Measurements from ENCODE around the gene MSI2. TPM values are rescaled to one million over a fixed set of nuclear protein-coding genes. Genes with fewer than 3 reads are reported as not detected.

MSI2 gene
- total RNA-seq, 1 donor from 2014 or later = 140 TPM

DNA sequence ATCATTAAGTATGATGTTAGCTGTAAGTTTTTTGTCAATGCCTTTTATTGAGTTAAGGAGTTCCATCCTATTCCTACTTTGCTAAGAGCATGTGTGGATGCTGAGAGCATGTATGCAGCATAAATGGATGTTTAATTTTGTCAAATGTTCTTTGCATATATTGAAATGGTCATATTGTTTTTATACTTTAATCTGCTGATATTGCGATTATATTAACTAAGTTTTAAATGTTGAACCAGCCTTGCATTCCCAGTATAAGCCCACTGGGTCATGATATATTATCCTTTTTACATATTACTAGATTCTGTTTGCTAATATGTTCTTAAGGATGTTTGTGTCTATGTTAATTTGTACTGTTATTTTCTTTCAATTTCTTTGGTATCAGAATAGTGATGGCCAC is 435.6 kb downstream of the MSI2 start:
- DNase-seq (ENCODE audit: low read depth, low spot score) = no peak
- TF ChIP-seq, protein P1, sequence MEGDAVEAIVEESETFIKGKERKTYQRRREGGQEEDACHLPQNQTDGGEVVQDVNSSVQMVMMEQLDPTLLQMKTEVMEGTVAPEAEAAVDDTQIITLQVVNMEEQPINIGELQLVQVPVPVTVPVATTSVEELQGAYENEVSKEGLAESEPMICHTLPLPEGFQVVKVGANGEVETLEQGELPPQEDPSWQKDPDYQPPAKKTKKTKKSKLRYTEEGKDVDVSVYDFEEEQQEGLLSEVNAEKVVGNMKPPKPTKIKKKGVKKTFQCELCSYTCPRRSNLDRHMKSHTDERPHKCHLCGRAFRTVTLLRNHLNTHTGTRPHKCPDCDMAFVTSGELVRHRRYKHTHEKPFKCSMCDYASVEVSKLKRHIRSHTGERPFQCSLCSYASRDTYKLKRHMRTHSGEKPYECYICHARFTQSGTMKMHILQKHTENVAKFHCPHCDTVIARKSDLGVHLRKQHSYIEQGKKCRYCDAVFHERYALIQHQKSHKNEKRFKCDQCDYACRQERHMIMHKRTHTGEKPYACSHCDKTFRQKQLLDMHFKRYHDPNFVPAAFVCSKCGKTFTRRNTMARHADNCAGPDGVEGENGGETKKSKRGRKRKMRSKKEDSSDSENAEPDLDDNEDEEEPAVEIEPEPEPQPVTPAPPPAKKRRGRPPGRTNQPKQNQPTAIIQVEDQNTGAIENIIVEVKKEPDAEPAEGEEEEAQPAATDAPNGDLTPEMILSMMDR (conservative IDR thresholded peaks at IDR 0.05) = no peak
- Mint-ChIP-seq H3K27me3 (ENCODE audit: low read depth) (no peaks in the 10 kb centered on the region), H3K36me3 (ENCODE audit: low read depth) (peaks cover 28% of the 10 kb centered on the region), H3K4me1 (no peaks in the 10 kb centered on the region), H3K4me3 (no peak overlapping the region), H3K27ac (ENCODE audit: unreplicated experiment) (no peak overlapping the region), H3K9me3 (peaks cover 17% of the 10 kb centered on the region)

DNA sequence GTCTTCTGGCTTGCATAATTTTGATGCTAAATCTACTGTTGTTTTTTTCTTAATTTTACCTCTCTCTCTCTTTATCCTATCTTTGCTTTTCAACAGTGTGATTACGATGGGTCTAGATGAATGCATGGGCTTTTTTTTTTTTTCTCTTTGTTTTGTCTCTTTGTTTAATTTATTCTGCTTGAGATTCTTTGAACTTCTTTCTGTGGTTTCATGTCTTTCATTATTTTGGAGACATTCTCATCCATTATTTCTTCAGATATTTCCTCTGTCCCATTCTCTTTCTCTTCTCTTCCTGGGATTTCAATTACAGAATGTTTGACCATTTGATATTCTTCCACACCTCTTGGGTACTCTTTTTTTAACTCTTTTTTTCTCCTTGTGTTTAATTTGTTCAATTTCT is 436.4 kb downstream of the MSI2 start:
- H3K4me1 Mint-ChIP-seq = no peaks in the 10 kb centered on the region
- no peak overlapping the region for H3K27ac Mint-ChIP-seq (ENCODE audit: unreplicated experiment)

DNA sequence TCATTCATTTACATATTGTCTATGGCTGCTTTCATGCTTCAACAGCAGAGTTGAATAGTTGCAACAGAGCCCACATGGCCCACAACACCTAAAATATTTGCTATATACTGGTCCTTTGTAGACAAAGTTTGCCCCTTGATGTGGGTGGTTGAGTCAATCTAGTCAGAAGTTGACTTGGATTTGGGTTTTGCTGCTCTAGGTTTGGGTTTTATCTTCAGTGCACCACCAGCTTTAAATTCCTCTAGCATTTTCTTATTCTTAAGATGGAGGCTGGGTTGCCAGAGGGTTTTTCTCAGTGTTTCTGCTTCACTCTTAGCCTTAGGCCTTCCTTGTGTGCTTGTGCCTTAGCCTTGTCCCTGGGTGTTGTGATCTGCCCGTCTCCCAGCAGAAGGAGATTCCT is 437.7 kb downstream of the MSI2 start:
- Mint-ChIP-seq H3K36me3 (ENCODE audit: low read depth) (peaks cover 28% of the 10 kb centered on the region), H3K4me1 (no peaks in the 10 kb centered on the region), H3K27ac (ENCODE audit: unreplicated experiment) (no peak overlapping the region), H3K27me3 (ENCODE audit: low read depth) (no peaks in the 10 kb centered on the region), H3K4me3 (no peak overlapping the region), H3K9me3 (peaks cover 17% of the 10 kb centered on the region)
- TF ChIP-seq, protein P1 (conservative IDR thresholded peaks at IDR 0.05) = no peak
- no peak for DNase-seq (ENCODE audit: low read depth, low spot score)

More for the DNA sequence above, 436.4 kb downstream of the MSI2 start:
- peaks cover 28% of the 10 kb centered on the region for H3K36me3 Mint-ChIP-seq (ENCODE audit: low read depth)
- H3K9me3 Mint-ChIP-seq = peaks cover 17% of the 10 kb centered on the region
- no peak for DNase-seq (ENCODE audit: low read depth, low spot score)
- H3K27me3 Mint-ChIP-seq (ENCODE audit: low read depth) = no peaks in the 10 kb centered on the region
- TF ChIP-seq, protein P1 (conservative IDR thresholded peaks at IDR 0.05) = no peak
- H3K4me3 Mint-ChIP-seq = no peak overlapping the region

DNA sequence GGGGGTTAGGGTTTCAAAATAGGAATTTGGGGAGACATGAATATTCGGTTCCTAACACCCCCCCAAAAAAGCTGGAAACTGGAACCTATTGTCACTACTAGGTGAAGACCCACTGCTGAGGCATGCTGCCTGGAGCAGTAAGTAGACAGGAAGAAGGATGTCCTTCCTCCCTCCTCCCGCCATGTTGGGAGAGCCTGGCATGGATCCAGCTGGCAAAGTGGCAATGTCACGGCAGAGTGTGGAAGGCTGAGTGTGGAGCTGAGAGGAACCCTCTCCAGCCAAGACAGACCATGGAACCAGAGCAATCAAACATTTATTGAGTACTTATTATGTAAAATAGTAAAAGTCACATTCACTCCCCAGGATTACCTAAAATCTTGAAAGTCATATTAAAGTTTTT is 439.7 kb downstream of the MSI2 start:
- DNase-seq (ENCODE audit: low read depth, low spot score) = no peak

DNA sequence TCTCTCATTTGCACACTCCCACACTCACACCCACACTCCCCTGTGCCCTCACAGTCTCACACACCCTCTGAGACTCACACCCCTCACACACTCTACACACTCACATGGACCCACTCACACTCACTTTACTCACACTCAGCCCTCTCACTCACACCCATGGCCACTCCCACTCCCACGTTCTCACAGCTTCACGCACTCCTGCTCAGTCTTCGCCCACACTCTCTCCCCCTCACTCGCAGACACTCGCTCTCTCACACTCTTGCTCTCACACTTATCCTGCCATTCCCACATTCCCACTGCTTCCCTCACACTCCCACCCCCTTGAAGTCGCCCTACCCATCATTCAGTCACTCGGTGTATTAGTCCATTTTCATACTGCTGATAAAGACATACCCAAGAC is 440.9 kb downstream of the MSI2 start:
- Mint-ChIP-seq H3K27ac (ENCODE audit: unreplicated experiment) (no peak overlapping the region), H3K4me1 (peaks cover 22% of the 10 kb centered on the region), H3K9me3 (peaks cover 10% of the 10 kb centered on the region), H3K36me3 (ENCODE audit: low read depth) (peaks cover 20% of the 10 kb centered on the region), H3K27me3 (ENCODE audit: low read depth) (no peaks in the 10 kb centered on the region), H3K4me3 (no peak overlapping the region)
- DNase-seq (ENCODE audit: low read depth, low spot score) = no peak
- TF ChIP-seq, protein P1 (conservative IDR thresholded peaks at IDR 0.05) = no peak

More for the DNA sequence above, 439.7 kb downstream of the MSI2 start:
- Mint-ChIP-seq H3K4me1 (peaks cover 16% of the 10 kb centered on the region), H3K27ac (ENCODE audit: unreplicated experiment) (no peak overlapping the region), H3K36me3 (ENCODE audit: low read depth) (peaks cover 26% of the 10 kb centered on the region), H3K27me3 (ENCODE audit: low read depth) (no peaks in the 10 kb centered on the region), H3K4me3 (no peak overlapping the region), H3K9me3 (peaks cover 16% of the 10 kb centered on the region)
- TF ChIP-seq, protein P1 (conservative IDR thresholded peaks at IDR 0.05) = no peak

Data from neural crest cell (in vitro differentiated cells).